HepG2 (cell line): ENCODE measurements around the gene PRKAG1. TPM values are rescaled to one million over a fixed set of nuclear protein-coding genes. Genes with fewer than 3 reads are reported as not detected.

Experiments used
- CBFB ChIP-seq: sonication (generic); formaldehyde crosslinking; IDR thresholded peaks from 2 replicates; pipeline ENCODE4 v1.4.0; 2020; ENCODE audit warnings: missing genetic modification reagents
- CTCF ChIP-seq: sonication (generic); formaldehyde crosslinking; IDR thresholded peaks from 2 replicates; pipeline ENCODE4 v1.5.0; 2020; ENCODE audit warnings: mild to moderate bottlenecking, missing genetic modification reagents, moderate library complexity
- EP300 ChIP-seq, 3 experiments: sonication (generic) in 1 of 3; formaldehyde crosslinking in 1 of 3; IDR thresholded peaks; 2 replicates each; pipeline versions ENCODE4 v1.5.1 to v1.6.1; 2011 to 2020; ENCODE audit warnings: low read depth in 2 of 3, low read length in 2 of 3, borderline replicate concordance in 1 of 3, improper control_type of control experiment in 1 of 3, mild to moderate bottlenecking in 1 of 3, missing genetic modification reagents in 1 of 3, moderate library complexity in 1 of 3
- GATAD2A ChIP-seq: IDR thresholded peaks from 2 replicates; pipeline ENCODE4 v1.6.1; 2016
- HOXA5 ChIP-seq: sonication (generic); formaldehyde crosslinking; IDR thresholded peaks from 2 replicates; pipeline ENCODE4 v1.4.0; 2020; ENCODE audit warnings: missing genetic modification reagents
- MTA3 ChIP-seq: sonication (generic); formaldehyde crosslinking; IDR thresholded peaks from 2 replicates; pipeline ENCODE4 v1.4.0; 2020; ENCODE audit warnings: missing genetic modification reagents
- MTF1 ChIP-seq: sonication (generic); formaldehyde crosslinking; IDR thresholded peaks from 2 replicates; pipeline ENCODE4 v1.5.0; 2020; ENCODE audit warnings: missing genetic modification reagents
- NBN ChIP-seq: fragments of 450-650 bp; conservative IDR thresholded peaks from 2 replicates; pipeline ENCODE4 v1.6.1; 2017
- SMYD3 ChIP-seq: sonication (generic); formaldehyde crosslinking; IDR thresholded peaks from 2 replicates; pipeline ENCODE4 v1.8.1; 2023; ENCODE audit warnings: mild to moderate bottlenecking, missing genetic modification reagents
- SNAPC5 ChIP-seq: sonication (generic); formaldehyde crosslinking; IDR thresholded peaks from 2 replicates; pipeline ENCODE4 v1.8.1; 2023; ENCODE audit warnings: mild to moderate bottlenecking, missing genetic modification reagents, borderline replicate concordance
- ZNF142 ChIP-seq: sonication (generic); formaldehyde crosslinking; IDR thresholded peaks from 2 replicates; pipeline ENCODE4 v1.4.0; 2020; ENCODE audit warnings: missing genetic modification reagents
- ZNF205 ChIP-seq: IDR thresholded peaks from 2 replicates; pipeline ENCODE4 v1.6.1; 2018; ENCODE audit warnings: missing biosample characterization, missing genetic modification reagents
- ZNF713 ChIP-seq: sonication (generic); formaldehyde crosslinking; IDR thresholded peaks from 2 replicates; pipeline ENCODE4 v1.4.0; 2020; ENCODE audit warnings: mild to moderate bottlenecking, missing genetic modification reagents
- polyA plus RNA-seq, 8 experiments: library from polyadenylated mRNA; depleted of rRNA in 3 of 8; stranded (reverse) in 7 of 8; unstranded in 1 of 8; fragments of >200 nt; fragmentation: Illumina TruSeq in 4 of 8; extraction: Trizol in 4 of 8; gene quantifications; 2 replicates each; pipeline versions ENCODE4 v1.2.1 to v1.2.3, GENCODE V29; 2011 to 2016; ENCODE audit warnings: low read depth in 4 of 8, missing spikeins in 1 of 8, mixed read lengths in 1 of 8; ENCODE audit not compliant: insufficient read depth in 1 of 8
- total RNA-seq, 5 experiments: library from RNA; depleted of rRNA; stranded (reverse); fragments of >200 nt; fragmentation: Illumina TruSeq; extraction: Trizol; gene quantifications; 2 replicates each; pipeline ENCODE4 v1.2.3, GENCODE V29; 2016; ENCODE audit warnings: low read depth in 1 of 5
- TF ChIP-seq, protein P1 (sequence below): sonication (generic); formaldehyde crosslinking; IDR thresholded peaks from 2 replicates; pipeline ENCODE4 v1.8.1; 2022; ENCODE audit warnings: low read depth, mild to moderate bottlenecking, missing genetic modification reagents
- TF ChIP-seq, protein P2 (sequence below): sonication (generic); formaldehyde crosslinking; IDR thresholded peaks from 2 replicates; pipeline ENCODE4 v1.8.0; 2022; ENCODE audit warnings: mild to moderate bottlenecking, missing genetic modification reagents, borderline replicate concordance

The PRKAG1 gene
- total and polyA plus RNA-seq, 2 of the 13 experiments (the other 11 are each of a cell fraction or from before 2014, with no cell fraction given) = 26.1 to 32.8 TPM

DNA sequence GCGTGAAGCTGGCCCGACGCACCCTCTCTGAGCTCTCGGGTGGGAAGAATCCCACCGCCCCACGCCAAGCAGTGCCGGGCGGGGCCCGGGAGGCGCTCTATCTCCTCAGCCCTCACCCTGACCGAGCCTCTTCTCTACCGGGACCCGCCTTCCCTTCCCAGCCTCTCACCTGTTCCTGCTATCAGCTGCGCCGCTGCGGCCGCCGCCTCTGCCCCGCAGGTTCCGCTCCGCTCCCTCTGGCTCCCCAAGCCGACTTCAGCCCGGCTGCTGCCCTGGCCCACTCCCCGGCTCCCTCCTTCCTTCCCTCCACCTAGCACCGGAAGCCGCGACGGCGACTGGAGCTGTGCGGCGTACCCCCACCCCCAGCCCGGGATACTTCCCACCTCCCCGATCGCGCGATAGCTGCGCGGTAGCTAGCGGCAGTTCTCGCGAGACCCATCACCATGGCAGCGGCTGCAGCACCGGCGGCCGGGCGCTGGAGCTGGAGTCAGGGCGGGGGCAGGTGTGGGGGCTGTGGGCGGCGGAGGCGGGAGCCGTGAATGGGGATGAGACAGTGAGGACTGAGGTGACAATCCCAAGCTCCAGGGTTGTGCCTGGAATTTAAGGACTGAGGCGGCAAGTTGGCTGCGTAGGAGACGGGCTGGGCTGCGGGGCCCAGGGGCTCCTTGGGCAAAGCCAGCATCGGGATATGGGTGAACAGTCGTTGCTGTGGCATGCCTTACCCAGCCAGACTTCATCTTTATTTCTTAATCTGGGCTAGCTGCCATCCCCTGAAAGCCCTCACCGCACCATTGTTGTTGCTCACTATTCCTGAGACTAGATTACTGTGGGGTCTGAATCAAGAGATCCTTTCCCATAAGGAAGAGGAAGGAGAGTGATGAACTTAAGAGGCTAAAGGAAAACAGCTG is 61.2 kb downstream of the PRKAG1 start, which contains the start of gene ARF3 (continued):
- TF ChIP-seq HOXA5 (CRISPR knock-in tag) = peak; percentile 62; the same call in 1 of the 2 replicates
- TF ChIP-seq MTA3 (CRISPR knock-in tag) = no peak
- TF ChIP-seq CBFB = no peak
- TF ChIP-seq, protein P1, sequence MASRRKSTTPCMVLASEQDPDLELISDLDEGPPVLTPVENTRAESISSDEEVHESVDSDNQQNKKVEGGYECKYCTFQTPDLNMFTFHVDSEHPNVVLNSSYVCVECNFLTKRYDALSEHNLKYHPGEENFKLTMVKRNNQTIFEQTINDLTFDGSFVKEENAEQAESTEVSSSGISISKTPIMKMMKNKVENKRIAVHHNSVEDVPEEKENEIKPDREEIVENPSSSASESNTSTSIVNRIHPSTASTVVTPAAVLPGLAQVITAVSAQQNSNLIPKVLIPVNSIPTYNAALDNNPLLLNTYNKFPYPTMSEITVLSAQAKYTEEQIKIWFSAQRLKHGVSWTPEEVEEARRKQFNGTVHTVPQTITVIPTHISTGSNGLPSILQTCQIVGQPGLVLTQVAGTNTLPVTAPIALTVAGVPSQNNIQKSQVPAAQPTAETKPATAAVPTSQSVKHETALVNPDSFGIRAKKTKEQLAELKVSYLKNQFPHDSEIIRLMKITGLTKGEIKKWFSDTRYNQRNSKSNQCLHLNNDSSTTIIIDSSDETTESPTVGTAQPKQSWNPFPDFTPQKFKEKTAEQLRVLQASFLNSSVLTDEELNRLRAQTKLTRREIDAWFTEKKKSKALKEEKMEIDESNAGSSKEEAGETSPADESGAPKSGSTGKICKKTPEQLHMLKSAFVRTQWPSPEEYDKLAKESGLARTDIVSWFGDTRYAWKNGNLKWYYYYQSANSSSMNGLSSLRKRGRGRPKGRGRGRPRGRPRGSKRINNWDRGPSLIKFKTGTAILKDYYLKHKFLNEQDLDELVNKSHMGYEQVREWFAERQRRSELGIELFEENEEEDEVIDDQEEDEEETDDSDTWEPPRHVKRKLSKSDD (CRISPR knock-in tag) = no peak
- TF ChIP-seq ZNF713 (CRISPR knock-in tag) = no peak
- no peak for TF ChIP-seq NBN
- TF ChIP-seq ZNF142 (CRISPR knock-in tag) = no peak
- peak; percentile 7; the same call in 1 of the 2 replicates for TF ChIP-seq CTCF (CRISPR knock-in tag)
- TF ChIP-seq SNAPC5 (CRISPR knock-in tag) = no peak
- no peak for TF ChIP-seq SMYD3
- no peak for TF ChIP-seq ZNF205
- TF ChIP-seq MTF1 = no peak
- TF ChIP-seq GATAD2A (CRISPR knock-in tag) = no peak
- TF ChIP-seq, protein P2, sequence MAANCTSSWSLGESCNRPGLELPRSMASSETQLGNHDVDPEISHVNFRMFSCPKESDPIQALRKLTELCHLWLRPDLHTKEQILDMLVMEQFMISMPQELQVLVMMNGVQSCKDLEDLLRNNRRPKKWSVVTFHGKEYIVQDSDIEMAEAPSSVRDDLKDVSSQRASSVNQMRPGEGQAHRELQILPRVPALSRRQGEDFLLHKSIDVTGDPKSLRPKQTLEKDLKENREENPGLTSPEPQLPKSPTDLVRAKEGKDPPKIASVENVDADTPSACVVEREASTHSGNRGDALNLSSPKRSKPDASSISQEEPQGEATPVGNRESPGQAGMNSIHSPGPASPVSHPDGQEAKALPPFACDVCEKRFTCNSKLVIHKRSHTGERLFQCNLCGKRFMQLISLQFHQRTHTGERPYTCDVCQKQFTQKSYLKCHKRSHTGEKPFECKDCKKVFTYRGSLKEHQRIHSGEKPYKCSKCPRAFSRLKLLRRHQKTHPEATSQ (CRISPR knock-in tag) = no peak
- no peak for TF ChIP-seq EP300 (IDR thresholded peaks at IDR 0.05; ENCODE audit: low read depth in 2 of 2, low read length in 2 of 2)
- TF ChIP-seq EP300 (CRISPR knock-in tag; IDR thresholded peaks at IDR 0.05; ENCODE audit: borderline replicate concordance) = no peak; the same call in 1 of the 2 replicates
